ENCODE results near the gene APP. TPM values are rescaled to one million over a fixed set of nuclear protein-coding genes. Genes with fewer than 3 reads are reported as not detected.

The APP gene
- total and polyA plus RNA-seq, 7 donors, result 37.7 to 118 (median 56.6) TPM

DNA sequence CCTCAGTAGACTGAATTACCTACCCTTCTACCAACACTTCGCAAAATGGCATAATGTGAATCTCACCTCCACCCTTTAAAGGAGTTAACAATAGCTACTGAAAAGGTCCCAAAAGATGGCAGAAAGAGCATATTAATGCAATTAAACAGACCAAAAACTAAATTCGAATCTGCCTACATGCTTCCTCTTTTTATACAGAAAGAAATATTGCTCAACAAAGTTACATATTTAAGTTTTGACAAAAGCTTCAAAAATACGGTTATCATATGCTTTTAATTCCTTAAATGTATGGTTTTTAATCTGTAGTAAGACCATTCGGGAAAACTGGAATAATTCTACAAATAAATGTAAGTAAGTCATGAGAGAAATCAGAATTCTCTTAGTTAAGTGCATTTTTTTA is 2.2 kb downstream of the APP start:
- DNase-seq, result no peak
- H3K4me3 ChIP-seq, result peak overlapping the region; percentile 77
- no peak for ATAC-seq
- TF ChIP-seq, protein P1, sequence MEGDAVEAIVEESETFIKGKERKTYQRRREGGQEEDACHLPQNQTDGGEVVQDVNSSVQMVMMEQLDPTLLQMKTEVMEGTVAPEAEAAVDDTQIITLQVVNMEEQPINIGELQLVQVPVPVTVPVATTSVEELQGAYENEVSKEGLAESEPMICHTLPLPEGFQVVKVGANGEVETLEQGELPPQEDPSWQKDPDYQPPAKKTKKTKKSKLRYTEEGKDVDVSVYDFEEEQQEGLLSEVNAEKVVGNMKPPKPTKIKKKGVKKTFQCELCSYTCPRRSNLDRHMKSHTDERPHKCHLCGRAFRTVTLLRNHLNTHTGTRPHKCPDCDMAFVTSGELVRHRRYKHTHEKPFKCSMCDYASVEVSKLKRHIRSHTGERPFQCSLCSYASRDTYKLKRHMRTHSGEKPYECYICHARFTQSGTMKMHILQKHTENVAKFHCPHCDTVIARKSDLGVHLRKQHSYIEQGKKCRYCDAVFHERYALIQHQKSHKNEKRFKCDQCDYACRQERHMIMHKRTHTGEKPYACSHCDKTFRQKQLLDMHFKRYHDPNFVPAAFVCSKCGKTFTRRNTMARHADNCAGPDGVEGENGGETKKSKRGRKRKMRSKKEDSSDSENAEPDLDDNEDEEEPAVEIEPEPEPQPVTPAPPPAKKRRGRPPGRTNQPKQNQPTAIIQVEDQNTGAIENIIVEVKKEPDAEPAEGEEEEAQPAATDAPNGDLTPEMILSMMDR (IDR thresholded peaks at IDR 0.05), result no peak
- H3K9me3 ChIP-seq, result no peaks in the 10 kb centered on the region
- no peaks in the 10 kb centered on the region for H3K36me3 ChIP-seq (ENCODE audit: insufficient read depth in 1 of 2, low read depth in 1 of 2)
- peak overlapping the region; percentile 68 for H3K27ac ChIP-seq
- peaks cover 4% of the 10 kb centered on the region for H3K4me1 ChIP-seq
- H3K27me3 ChIP-seq (ENCODE audit: insufficient read depth in 3 of 3, low read length in 2 of 3), result peaks cover 0 to 30% (median 0%) of the 10 kb centered on the region in 3 donors
- 57 to 67% (median 65%) methylated on average over 4 of the region's 4 CpGs for WGBS, 3 donors
- intact Hi-C loops (cut with DNase I), result no loop called here

DNA sequence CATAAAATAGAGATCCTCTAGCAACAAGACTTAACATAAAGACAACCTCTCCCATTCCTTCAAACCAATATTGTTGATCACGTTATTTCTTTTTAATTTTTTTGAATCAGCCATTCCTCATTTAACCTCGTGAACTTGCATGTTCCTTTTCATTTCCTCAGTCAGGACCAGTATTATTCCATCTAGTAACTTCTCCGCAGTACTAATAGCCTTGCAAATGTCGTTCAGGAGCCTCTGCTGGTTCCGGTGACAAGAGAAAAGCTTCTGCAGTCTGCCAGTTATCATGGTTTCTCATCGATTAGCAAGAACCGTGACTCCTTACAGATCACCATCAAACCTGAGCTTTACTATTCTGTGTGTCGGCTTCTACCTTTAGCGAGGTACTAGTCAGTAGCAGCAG is 3.0 kb downstream of the APP start:
- no peak for DNase-seq
- Histone ChIP-seq H3K4me1 (peaks cover 4% of the 10 kb centered on the region), H3K9me3 (no peaks in the 10 kb centered on the region), H3K4me3 (peak overlapping the region; percentile 77), H3K36me3 (ENCODE audit: insufficient read depth in 1 of 2, low read depth in 1 of 2) (no peaks in the 10 kb centered on the region), H3K27ac (no peak overlapping the region), H3K27me3 (ENCODE audit: insufficient read depth in 3 of 3, low read length in 2 of 3) (peaks cover 0 to 30% (median 0%) of the 10 kb centered on the region in 3 donors)
- TF ChIP-seq, protein P1 (IDR thresholded peaks at IDR 0.05), result no peak
- ATAC-seq, result no peak
- 33 to 57% (median 37%) methylated on average over 9 of the region's 9 CpGs for WGBS, 3 donors
- intact Hi-C loops (cut with DNase I), result no loop called here

DNA sequence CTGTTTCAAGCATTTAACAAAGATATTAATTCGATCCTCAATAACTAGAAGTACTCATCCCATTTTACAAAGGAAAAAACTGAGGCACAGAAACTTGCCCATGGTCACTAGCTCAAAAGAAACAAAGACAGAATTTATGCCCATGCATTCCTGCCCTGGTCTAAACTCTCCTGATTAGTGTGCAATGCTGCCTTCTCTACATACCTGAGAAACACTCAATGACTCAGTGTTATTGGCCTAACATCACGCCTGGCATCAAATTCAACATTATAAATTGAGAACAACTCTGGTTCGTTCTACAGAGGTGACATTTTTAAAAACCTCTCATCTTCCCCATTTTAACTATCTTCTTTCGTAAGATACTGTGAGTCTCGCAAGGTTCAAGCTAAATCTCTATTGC is 5.2 kb downstream of the APP start:
- no peak overlapping the region for H3K27ac ChIP-seq
- WGBS, 3 donors, result 78 to 91% (median 82%) methylated on average over 5 of the region's 5 CpGs
- TF ChIP-seq, protein P1 (IDR thresholded peaks at IDR 0.05), result no peak
- ATAC-seq, result no peak
- DNase-seq, result no peak
- H3K27me3 ChIP-seq (ENCODE audit: insufficient read depth in 3 of 3, low read length in 2 of 3), result peaks cover 0 to 28% (median 0%) of the 10 kb centered on the region in 3 donors
- H3K4me1 ChIP-seq, result peaks cover 4% of the 10 kb centered on the region
- no peak overlapping the region for H3K4me3 ChIP-seq
- H3K9me3 ChIP-seq, result no peaks in the 10 kb centered on the region
- intact Hi-C loops (cut with DNase I), result no loop called here
- no peaks in the 10 kb centered on the region for H3K36me3 ChIP-seq (ENCODE audit: insufficient read depth in 1 of 2, low read depth in 1 of 2)

DNA sequence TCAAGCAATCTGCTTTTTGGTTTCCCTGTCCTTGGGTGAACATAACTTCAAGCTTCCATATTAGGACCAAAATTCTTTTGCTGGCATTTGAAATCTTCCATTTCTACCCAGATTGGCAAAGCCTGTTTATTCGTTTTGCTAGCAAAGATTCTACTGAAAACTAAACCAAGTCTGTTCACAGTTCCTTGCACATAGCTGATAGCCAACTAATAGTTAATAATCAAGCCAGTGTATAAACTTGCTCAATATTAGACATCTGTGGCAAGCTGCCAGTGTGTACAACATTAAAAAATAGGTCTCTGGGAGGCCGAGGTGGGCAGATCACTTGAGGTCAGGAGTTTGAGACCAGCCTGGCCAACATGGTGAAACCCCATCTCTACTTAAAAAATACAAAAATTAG is 6.3 kb downstream of the APP start:
- TF ChIP-seq, protein P1 (IDR thresholded peaks at IDR 0.05), result no peak
- no peak for ATAC-seq
- intact Hi-C loops (cut with DNase I), result no loop called here
- Histone ChIP-seq H3K36me3 (ENCODE audit: insufficient read depth in 1 of 2, low read depth in 1 of 2) (no peaks in the 10 kb centered on the region), H3K27me3 (ENCODE audit: insufficient read depth in 3 of 3, low read length in 2 of 3) (peaks cover 0 to 20% (median 0%) of the 10 kb centered on the region in 3 donors), H3K4me3 (no peak overlapping the region), H3K4me1 (peaks cover 4% of the 10 kb centered on the region), H3K9me3 (no peaks in the 10 kb centered on the region), H3K27ac (no peak overlapping the region)
- no peak for DNase-seq
- 47 to 62% (median 59%) methylated on average over 2 of the region's 2 CpGs for WGBS, 3 donors

DNA sequence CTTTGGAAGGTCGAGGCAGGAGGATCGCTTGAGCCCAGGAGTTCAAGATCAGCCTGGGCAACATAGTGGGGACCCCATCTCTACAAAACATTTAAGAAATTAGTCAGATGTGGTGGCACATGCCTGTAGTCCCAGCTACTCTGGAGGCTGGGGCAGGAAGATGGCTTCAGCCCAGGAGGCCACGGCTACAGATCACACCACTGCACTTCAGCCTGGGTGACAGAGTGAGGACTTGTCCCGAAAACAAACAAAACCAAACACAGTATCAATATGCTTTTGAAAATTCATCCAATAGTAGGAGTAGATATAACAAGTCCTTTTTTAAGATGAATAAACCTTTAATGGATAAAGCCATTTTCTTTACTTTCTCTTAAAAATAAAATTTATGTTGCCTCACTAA is 8.5 kb downstream of the APP start:
- H3K4me3 ChIP-seq, result no peak overlapping the region
- H3K36me3 ChIP-seq (ENCODE audit: insufficient read depth in 1 of 2, low read depth in 1 of 2), result no peaks in the 10 kb centered on the region
- WGBS, 3 donors, result 92 to 98% (median 92%) methylated on average over 4 of the region's 4 CpGs
- H3K9me3 ChIP-seq, result no peaks in the 10 kb centered on the region
- no peaks in the 10 kb centered on the region for H3K4me1 ChIP-seq
- intact Hi-C loops (cut with DNase I), result no loop called here
- no peak overlapping the region for H3K27ac ChIP-seq
- TF ChIP-seq, protein P1 (IDR thresholded peaks at IDR 0.05), result no peak
- ATAC-seq, result no peak
- DNase-seq, result no peak
- H3K27me3 ChIP-seq (ENCODE audit: insufficient read depth in 3 of 3, low read length in 2 of 3), result peaks cover 0 to 6% (median 0%) of the 10 kb centered on the region in 3 donors

Measured in psoas muscle (tissue), 8 donors.